AG09319 (cell line): ENCODE data around the gene ARMH2.
A peak's percentile ranks its signal among the peaks of the same experiment; 100 is the strongest.

ENCODE experiments used
- DNase-seq: peaks from one replicate; pipeline ENCODE4 v3.0.0-alpha.2; 2010; ENCODE audit warnings: low read depth; ENCODE audit errors: extremely low read depth
- TF ChIP-seq, protein P1 (sequence below): IDR thresholded peaks from 2 replicates; pipeline ENCODE4 v1.5.1; 2011; ENCODE audit warnings: low read depth, mild to moderate bottlenecking, inconsistent platforms, low read length, moderate library complexity

The ARMH2 gene

DNA sequence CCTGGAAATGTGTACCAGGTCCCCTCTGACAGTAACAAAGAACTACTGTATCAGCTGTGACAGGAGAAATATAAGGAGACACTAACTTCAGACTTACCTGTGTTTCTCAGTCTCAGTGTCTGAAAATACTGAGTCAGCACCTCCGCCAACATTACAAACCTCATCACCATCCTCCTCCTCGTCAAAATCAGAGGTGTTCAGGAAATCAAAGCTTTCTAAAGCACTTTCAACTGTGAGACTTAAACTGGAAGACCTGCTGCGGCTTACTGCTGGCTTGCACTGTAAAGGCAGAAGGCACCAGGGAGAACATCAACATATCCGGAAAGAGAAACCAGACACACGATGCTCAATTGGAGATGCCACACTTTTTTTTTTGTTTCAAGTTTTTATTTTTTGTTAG is 40.3 kb upstream of the ARMH2 start:
- TF ChIP-seq, protein P1, sequence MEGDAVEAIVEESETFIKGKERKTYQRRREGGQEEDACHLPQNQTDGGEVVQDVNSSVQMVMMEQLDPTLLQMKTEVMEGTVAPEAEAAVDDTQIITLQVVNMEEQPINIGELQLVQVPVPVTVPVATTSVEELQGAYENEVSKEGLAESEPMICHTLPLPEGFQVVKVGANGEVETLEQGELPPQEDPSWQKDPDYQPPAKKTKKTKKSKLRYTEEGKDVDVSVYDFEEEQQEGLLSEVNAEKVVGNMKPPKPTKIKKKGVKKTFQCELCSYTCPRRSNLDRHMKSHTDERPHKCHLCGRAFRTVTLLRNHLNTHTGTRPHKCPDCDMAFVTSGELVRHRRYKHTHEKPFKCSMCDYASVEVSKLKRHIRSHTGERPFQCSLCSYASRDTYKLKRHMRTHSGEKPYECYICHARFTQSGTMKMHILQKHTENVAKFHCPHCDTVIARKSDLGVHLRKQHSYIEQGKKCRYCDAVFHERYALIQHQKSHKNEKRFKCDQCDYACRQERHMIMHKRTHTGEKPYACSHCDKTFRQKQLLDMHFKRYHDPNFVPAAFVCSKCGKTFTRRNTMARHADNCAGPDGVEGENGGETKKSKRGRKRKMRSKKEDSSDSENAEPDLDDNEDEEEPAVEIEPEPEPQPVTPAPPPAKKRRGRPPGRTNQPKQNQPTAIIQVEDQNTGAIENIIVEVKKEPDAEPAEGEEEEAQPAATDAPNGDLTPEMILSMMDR = no peak
- DNase-seq = no peak

DNA sequence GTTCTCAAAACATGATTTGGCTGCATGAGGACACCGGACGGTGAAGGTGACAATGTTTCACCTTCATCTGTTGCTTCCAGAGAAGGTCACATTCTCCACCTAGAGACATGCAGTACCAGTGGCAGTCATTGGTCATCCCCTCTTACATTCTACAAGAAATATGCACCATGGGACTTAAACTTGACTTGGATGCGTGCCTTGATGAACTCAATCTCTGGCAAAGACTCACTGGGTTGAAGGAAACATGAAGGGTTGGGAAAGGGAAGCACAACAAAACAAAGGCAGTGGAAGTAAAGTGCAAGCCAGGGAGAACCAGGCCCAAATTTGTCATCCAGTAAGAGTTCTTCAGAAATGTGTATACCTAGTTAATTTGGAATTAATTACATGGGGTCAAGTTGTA is 39.4 kb upstream of the ARMH2 start:
- TF ChIP-seq, protein P1 = no peak
- no peak for DNase-seq

DNA sequence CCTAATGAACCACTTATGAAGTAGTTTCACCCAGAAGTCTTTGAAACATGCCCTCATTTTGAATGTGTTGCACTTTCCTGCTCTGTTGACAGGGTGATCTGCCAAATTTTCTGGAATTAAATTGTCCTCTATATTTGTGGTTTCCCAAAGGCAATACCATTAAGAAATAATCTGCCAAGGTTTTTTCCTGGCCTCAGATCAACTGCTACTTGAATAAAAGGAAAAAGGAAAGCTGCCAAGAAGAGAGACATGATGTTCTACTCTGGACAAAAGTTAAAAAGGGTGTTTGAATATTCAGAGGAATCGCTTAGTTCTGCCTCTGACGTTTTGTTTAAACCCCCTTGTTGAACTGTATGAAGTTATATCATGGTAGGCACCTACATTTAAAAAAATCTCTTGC is 37.4 kb upstream of the ARMH2 start:
- TF ChIP-seq, protein P1 = no peak
- no peak for DNase-seq

DNA sequence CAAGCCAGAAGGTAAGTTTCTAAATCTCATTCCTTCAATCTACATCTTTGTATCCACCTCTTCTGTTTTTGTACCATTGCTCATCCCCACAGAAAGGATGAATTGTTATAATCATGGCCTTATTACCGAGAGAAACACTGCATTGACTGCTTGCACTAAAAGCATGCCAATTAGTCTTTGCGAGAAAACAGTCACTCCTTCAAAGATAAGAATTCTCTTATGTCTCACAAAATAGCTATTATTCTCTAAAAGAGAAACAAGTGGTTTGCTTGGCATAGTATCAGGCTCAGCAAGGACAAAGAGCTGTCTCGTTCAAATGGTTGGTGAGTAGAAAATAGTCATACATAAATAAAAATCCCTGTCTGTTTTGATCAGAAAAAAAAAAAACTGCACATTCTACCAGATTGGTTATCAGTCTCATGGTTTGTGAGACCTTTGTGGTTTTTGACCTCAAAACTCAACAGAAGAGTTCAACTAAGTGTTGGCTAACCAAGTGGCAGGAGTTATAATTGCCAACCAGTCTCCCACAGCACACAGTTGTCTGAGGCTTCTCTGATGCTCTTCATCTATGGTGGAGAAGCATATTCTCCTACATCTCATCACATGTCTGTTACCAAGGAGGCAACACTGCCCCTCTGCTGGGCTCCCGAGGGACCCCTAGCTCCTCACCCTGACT is 35.1 kb upstream of the ARMH2 start:
- DNase-seq = no peak
- TF ChIP-seq, protein P1 = no peak

DNA sequence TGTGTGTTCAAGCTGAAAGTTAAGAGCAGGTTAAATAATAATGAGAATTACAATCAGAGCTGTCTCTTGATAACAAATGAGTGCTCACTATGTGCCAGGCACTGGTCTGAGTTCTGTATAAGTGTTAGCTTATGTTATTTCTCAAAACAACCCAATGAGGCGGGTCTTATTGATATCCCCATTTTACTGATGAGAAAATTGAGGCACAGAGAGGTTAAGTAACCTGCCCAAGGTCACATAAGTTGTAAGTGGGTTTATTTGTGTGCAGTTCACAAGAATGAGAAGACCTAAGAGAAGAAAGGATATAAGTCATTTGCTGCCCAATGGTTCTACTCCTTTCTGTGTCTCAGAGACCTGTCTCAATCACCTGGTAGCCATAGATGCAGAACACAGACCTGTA is 34.1 kb upstream of the ARMH2 start:
- DNase-seq = no peak
- TF ChIP-seq, protein P1 = no peak

DNA sequence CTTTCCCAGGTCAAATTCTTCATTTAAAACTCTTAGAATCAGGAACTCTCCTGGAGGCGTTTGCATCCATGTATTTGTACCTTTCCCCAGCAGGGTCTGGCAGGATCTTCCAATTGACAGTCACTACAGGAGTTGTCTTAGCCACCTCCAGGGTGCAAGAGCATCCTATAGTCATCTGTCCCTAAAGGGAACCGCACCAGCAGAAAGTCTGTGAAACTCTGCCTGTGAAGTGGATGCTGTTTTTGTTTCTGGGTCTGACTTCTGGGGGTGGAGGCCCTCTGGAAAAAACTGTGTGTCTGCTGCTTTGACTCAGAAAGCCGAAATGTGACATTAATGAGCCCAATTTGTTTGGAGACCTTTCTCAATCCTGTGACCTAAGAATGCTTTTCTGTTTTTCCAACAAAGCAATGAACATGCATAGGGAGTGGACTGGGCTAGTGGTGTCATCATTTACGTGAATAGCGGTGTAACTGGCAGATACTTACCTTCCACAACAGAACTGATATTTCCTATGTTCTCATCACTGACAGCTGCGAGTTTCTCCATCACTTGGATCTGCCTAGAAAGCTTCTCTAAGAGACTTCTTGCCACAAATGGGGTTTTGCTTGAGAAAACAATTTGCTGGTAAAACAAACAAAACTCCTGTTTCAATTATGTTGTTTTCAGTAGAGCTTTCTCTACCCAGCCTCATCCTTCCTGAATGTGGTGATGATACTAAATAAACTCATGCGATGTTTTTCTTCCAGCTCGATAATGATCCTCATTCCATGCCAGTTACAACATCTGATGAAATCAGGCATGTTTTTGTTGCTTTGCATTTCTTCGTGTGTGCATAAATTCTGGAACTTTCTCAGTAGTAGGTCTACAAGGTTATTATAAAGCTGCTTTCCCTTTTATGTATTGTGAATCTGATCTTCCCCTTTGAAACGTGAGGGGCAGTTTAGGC is 33.3 kb upstream of the ARMH2 start:
- TF ChIP-seq, protein P1 = no peak
- DNase-seq = peak; percentile 24

DNA sequence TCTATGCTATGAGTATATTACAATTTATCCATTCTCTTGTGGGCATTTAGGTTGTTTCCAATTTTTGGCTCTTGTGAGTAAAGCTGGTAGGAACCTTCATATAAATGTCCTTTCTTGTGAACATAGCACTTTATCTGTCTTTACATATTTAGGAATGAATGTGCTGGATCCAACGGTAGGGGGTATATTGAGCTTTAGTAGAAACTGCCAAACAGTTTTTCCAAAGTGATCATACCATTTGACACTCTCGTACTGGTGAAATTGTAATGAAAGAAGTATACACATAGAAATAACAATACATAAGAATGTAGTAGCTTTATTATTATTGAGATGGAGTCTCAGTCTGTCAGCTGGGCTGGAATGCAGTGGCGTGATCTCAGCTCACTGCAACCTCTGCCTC is 30.9 kb upstream of the ARMH2 start:
- DNase-seq = no peak
- TF ChIP-seq, protein P1 = no peak
